ENCODE measurements around the gene DOCK3. TPM values are rescaled to one million over a fixed set of nuclear protein-coding genes. Genes with fewer than 3 reads are reported as not detected.

DOCK3 gene
- total RNA-seq, 1 donor from 2014 or later, result 2.7 TPM

GRCh38 chr3:51268132-51268531 is 593.4 kb downstream of the DOCK3 start:
- Histone ChIP-seq H3K27me3 (no peaks in the 10 kb centered on the region), H3K9me3 (no peaks in the 10 kb centered on the region), H3K4me1 (no peaks in the 10 kb centered on the region), H3K4me3 (no peak overlapping the region), H3K36me3 (no peaks in the 10 kb centered on the region), H3K27ac (no peak overlapping the region)
- no peak for TF ChIP-seq CTCF (IDR thresholded peaks at IDR 0.05)
- intact Hi-C loops (cut with DNase I), result no loop called here
- ATAC-seq, result no peak
- no peak for DNase-seq

GRCh38 chr3:51269466-51269865 is 594.7 kb downstream of the DOCK3 start:
- H3K9me3 ChIP-seq, result no peaks in the 10 kb centered on the region
- no peak overlapping the region for H3K27ac ChIP-seq
- DNase-seq (no peak), ATAC-seq (no peak)
- intact Hi-C loops (cut with DNase I), result no loop called here
- H3K36me3 ChIP-seq, result no peaks in the 10 kb centered on the region
- H3K27me3 ChIP-seq, result no peaks in the 10 kb centered on the region
- TF ChIP-seq CTCF (IDR thresholded peaks at IDR 0.05), result no peak
- no peaks in the 10 kb centered on the region for H3K4me1 ChIP-seq
- H3K4me3 ChIP-seq, result no peak overlapping the region

GRCh38 chr3:51270559-51270958 is 595.8 kb downstream of the DOCK3 start:
- Histone ChIP-seq H3K27ac (no peak overlapping the region), H3K4me1 (no peaks in the 10 kb centered on the region), H3K36me3 (no peaks in the 10 kb centered on the region), H3K27me3 (no peaks in the 10 kb centered on the region), H3K9me3 (no peaks in the 10 kb centered on the region), H3K4me3 (no peak overlapping the region)
- no peak for DNase-seq
- TF ChIP-seq CTCF (IDR thresholded peaks at IDR 0.05), result no peak
- intact Hi-C loops (cut with DNase I), result no loop called here
- ATAC-seq, result no peak

GRCh38 chr3:51271172-51271571 is 596.4 kb downstream of the DOCK3 start:
- no peak for DNase-seq
- no peak for TF ChIP-seq CTCF (IDR thresholded peaks at IDR 0.05)
- Histone ChIP-seq H3K9me3 (no peaks in the 10 kb centered on the region), H3K4me1 (no peaks in the 10 kb centered on the region), H3K4me3 (no peak overlapping the region), H3K27ac (no peak overlapping the region), H3K36me3 (no peaks in the 10 kb centered on the region), H3K27me3 (no peaks in the 10 kb centered on the region)
- no peak for ATAC-seq
- intact Hi-C loops (cut with DNase I), result no loop called here

GRCh38 chr3:51274052-51274451 is 599.3 kb downstream of the DOCK3 start:
- ATAC-seq, result no peak
- intact Hi-C loops (cut with DNase I), result no loop called here
- H3K4me3 ChIP-seq, result no peak overlapping the region

More at GRCh38 chr3:51274052-51274451, 599.3 kb downstream of the DOCK3 start:
- TF ChIP-seq CTCF (IDR thresholded peaks at IDR 0.05), result no peak
- no peaks in the 10 kb centered on the region for H3K9me3 ChIP-seq
- H3K36me3 ChIP-seq, result no peaks in the 10 kb centered on the region
- H3K27me3 ChIP-seq, result no peaks in the 10 kb centered on the region
- no peaks in the 10 kb centered on the region for H3K4me1 ChIP-seq
- no peak for DNase-seq
- no peak overlapping the region for H3K27ac ChIP-seq
